SHP77 (cell line): ENCODE data around the gene VIL1.

Experiments
- DNase-seq, 2 experiments: peaks; one replicate each; lab custom pipeline; 2025; lab: John Stamatoyannopoulos, UW

Gene VIL1

GRCh38 chr2:218444692-218445357 lies 25.9 kb downstream of the VIL1 start:
- DNase-seq, result no peak

- no peak for DNase-seq
Observed at GRCh38 chr2:218445602-218446001, 26.7 kb downstream of the VIL1 start.

GRCh38 chr2:218446547-218446946 lies 27.6 kb downstream of the VIL1 start:
- DNase-seq, result no peak

- DNase-seq, result no peak
Observed at GRCh38 chr2:218447072-218447471, 28.1 kb downstream of the VIL1 start.

GRCh38 chr2:218448934-218449333 lies 30.0 kb downstream of the VIL1 start:
- peak; percentile 5 to 21 for DNase-seq

GRCh38 chr2:218452079-218452478 lies 33.2 kb downstream of the VIL1 start:
- no peak for DNase-seq

GRCh38 chr2:218456849-218457248 lies 37.9 kb downstream of the VIL1 start:
- no peak for DNase-seq

- DNase-seq, result no peak
Observed at GRCh38 chr2:218458598-218458997, 39.7 kb downstream of the VIL1 start.

GRCh38 chr2:218465987-218466633 lies 47.2 kb downstream of the VIL1 start:
- DNase-seq, result no peak

GRCh38 chr2:218470448-218470847 lies 51.5 kb downstream of the VIL1 start:
- no peak for DNase-seq

GRCh38 chr2:218471036-218471435 lies 52.1 kb downstream of the VIL1 start:
- no peak for DNase-seq

- no peak for DNase-seq
Observed at GRCh38 chr2:218471982-218472381, 53.1 kb downstream of the VIL1 start.

- no peak for DNase-seq
Observed at GRCh38 chr2:218472988-218473387, 54.1 kb downstream of the VIL1 start.

GRCh38 chr2:218474527-218474926 lies 55.6 kb downstream of the VIL1 start:
- no peak for DNase-seq

- no peak for DNase-seq
Observed at GRCh38 chr2:218476676-218477075, 57.8 kb downstream of the VIL1 start.

- no peak for DNase-seq
Observed at GRCh38 chr2:218477247-218477646, 58.3 kb downstream of the VIL1 start.

- no peak for DNase-seq
Observed at GRCh38 chr2:218478544-218478943, 59.6 kb downstream of the VIL1 start.

- no peak for DNase-seq
Observed at GRCh38 chr2:218479595-218479994, 60.7 kb downstream of the VIL1 start.

GRCh38 chr2:218482651-218483050 lies 63.7 kb downstream of the VIL1 start:
- DNase-seq, result no peak

- no peak for DNase-seq
Observed at GRCh38 chr2:218485986-218486667, 67.2 kb downstream of the VIL1 start.

- DNase-seq, result no peak
Observed at GRCh38 chr2:218500501-218501060, 81.7 kb downstream of the VIL1 start.

- DNase-seq, result no peak
Observed at GRCh38 chr2:218501665-218502064, 82.7 kb downstream of the VIL1 start.
